ENCODE data around the gene PPIL6. TPM values are rescaled to one million over a fixed set of nuclear protein-coding genes. Genes with fewer than 3 reads are reported as not detected.

The PPIL6 gene
- total and polyA plus RNA-seq, 2 donors (not counting 1 experiment from before 2014, with no cell fraction given): 0.85 to 1.8 TPM

DNA sequence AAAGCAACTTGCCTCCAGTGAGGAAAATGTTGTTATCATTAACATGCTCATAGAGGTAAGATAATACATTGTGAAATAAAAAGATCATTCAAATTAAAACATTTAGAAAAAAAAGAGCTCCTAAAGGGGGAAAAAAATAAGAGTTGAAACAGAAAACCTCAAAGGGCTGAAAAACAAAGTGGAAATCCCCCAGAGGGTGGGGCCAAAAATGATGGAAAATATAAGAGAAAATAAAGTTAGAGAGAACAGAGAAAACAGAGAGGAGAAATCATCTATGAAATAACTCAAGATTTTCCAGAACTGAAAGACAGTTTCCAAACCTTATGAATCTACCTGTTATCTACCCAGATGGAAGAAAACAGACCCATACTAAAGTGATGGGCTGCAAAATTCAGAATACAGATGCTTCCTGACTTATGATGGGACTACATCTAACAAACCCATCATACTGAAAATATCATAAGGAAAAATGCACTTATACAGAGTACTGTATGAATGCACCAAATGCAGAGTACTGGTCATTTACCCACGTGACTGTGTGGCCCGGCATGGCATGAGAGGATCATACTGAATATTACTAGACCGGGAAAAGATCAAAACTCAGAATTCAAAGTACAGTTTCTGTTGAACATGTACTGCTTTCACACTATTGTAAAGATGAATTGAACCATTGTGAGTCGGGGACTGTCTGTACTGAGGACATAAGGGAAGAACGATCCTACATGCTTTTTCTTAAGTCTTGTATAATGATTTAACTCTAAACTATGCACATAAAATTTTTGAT lies 38.6 kb upstream of the PPIL6 start:
- Histone ChIP-seq H3K27ac (ENCODE audit: low read length in 2 of 2) (peak overlapping the region; percentile 37 to 81), H3K4me1 (ENCODE audit: control insufficient read depth in 2 of 2, insufficient read depth in 2 of 2, low read length in 2 of 2) (peaks cover 56 to 68% of the 10 kb centered on the region in 2 donors), H3K4me2 (replicated peaks; ENCODE audit: low read depth, low read length, poor library complexity, severe bottlenecking) (peak overlapping the region; percentile 91), H3K36me3 (replicated peaks in 1 of 2; ENCODE audit: control extremely low read depth in 1 of 2, control insufficient read depth in 1 of 2, extremely low read depth in 1 of 2, insufficient read depth in 2 of 2, low read length in 1 of 2) (peaks cover 6 to 51% of the 10 kb centered on the region in 2 experiments), H3K79me2 (ENCODE audit: control insufficient read depth, insufficient read depth, low read length) (peaks cover 78% of the 10 kb centered on the region), H3K9me3 (ENCODE audit: control extremely low read depth in 1 of 3, control insufficient read depth in 2 of 3, insufficient read depth in 1 of 3, low read length in 2 of 3) (no peaks in the 10 kb centered on the region), H3K9ac (ENCODE audit: low read length) (peak overlapping the region; percentile 68), H3K4me3 (ENCODE audit: control extremely low read depth in 1 of 5, extremely low read depth in 1 of 5, insufficient read depth in 1 of 5, low read depth in 2 of 5, low read length in 4 of 5) (peak overlapping the region; percentile 4 to 92 (median 47)), H3K27me3 (replicated peaks in 1 of 4; ENCODE audit: control extremely low read depth in 1 of 4, control insufficient read depth in 3 of 4, insufficient read depth in 4 of 4, low read length in 3 of 4) (no peaks in the 10 kb centered on the region), H2AFZ (ENCODE audit: insufficient read depth, low read depth, low read length, poor library complexity, severe bottlenecking) (no peak overlapping the region), H4K20me1 (ENCODE audit: control insufficient read depth, insufficient read depth, low read length, poor library complexity, severe bottlenecking) (peaks cover 8% of the 10 kb centered on the region)
- no peaks in the 10 kb centered on the region for H3K27me3 Mint-ChIP-seq
- peak overlapping the region; percentile 86 for H3K4me3 Mint-ChIP-seq
- H3K9me3 Mint-ChIP-seq (ENCODE audit: insufficient read depth): no peaks in the 10 kb centered on the region
- H3K27ac Mint-ChIP-seq: peak overlapping the region; percentile 84
- peak; percentile 44 for DNase-seq
- no peak for ATAC-seq (ENCODE audit: low read depth)
- no peak for TF ChIP-seq EZH2 (IDR thresholded peaks at IDR 0.05; ENCODE audit: borderline replicate concordance, insufficient read depth, low read depth, low read length, poor library complexity, severe bottlenecking)
- TF ChIP-seq, protein P1, sequence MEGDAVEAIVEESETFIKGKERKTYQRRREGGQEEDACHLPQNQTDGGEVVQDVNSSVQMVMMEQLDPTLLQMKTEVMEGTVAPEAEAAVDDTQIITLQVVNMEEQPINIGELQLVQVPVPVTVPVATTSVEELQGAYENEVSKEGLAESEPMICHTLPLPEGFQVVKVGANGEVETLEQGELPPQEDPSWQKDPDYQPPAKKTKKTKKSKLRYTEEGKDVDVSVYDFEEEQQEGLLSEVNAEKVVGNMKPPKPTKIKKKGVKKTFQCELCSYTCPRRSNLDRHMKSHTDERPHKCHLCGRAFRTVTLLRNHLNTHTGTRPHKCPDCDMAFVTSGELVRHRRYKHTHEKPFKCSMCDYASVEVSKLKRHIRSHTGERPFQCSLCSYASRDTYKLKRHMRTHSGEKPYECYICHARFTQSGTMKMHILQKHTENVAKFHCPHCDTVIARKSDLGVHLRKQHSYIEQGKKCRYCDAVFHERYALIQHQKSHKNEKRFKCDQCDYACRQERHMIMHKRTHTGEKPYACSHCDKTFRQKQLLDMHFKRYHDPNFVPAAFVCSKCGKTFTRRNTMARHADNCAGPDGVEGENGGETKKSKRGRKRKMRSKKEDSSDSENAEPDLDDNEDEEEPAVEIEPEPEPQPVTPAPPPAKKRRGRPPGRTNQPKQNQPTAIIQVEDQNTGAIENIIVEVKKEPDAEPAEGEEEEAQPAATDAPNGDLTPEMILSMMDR (IDR thresholded peaks at IDR 0.05): no peak
- peaks cover 75% of the 10 kb centered on the region for H3K4me1 Mint-ChIP-seq
- intact Hi-C loops (cut with micrococcal nuclease): no loop called here
- POLR2A ChIA-PET: interaction anchor here (0.7 to 1.7 kb wide), 5 partner anchors 19 to 38 kb away, joined by 3 to 8 read pairs (median 5); partner anchors contain the start of genes PPIL6 and SMPD2
- CTCF ChIA-PET: interaction anchor here (1.1 to 5.5 kb wide), 4 partner anchors 21 to 96 kb away, joined by 3 to 42 read pairs (median 8); partner anchors contain the start of genes MICAL1, PPIL6 and SMPD2
- 100% methylated on average over 2 of the region's 5 CpGs for WGBS (ENCODE audit: insufficient coverage)
